Endodermal cell (in vitro differentiated cells): ENCODE results near the gene OXCT1. TPM values are rescaled to one million over a fixed set of nuclear protein-coding genes. Genes with fewer than 3 reads are reported as not detected.
"Not testable (repeated sequence)": the region's sequence is repeated elsewhere in the genome, so short reads cannot be mapped to it uniquely, and the experiment has no call there.

Experiments used
- DNase-seq: peaks from one replicate; pipeline ENCODE4 v3.0.0-alpha.2; 2017
- H3K27ac ChIP-seq: 2 replicates; pipeline ENCODE4 v1.5.1; 2013; ENCODE audit warnings: mild to moderate bottlenecking, low read depth, low read length, moderate library complexity
- H3K27me3 ChIP-seq: 2 replicates; pipeline ENCODE4 v1.6.1; 2013; ENCODE audit warnings: mild to moderate bottlenecking, low read length, moderate library complexity; ENCODE audit not compliant: insufficient read depth, control insufficient read depth, poor library complexity, severe bottlenecking
- H3K36me3 ChIP-seq: 2 replicates; pipeline ENCODE4 v1.7.0; 2013; ENCODE audit warnings: mild to moderate bottlenecking, low read length, moderate library complexity; ENCODE audit not compliant: control insufficient read depth, insufficient read depth
- H3K4me1 ChIP-seq: one replicate; pipeline ENCODE4 v1.7.0; 2013; ENCODE audit warnings: low read length; ENCODE audit not compliant: control insufficient read depth, insufficient read depth
- H3K4me3 ChIP-seq: 2 replicates; pipeline ENCODE4 v1.5.1; 2013; ENCODE audit warnings: mild to moderate bottlenecking, low read length, moderate library complexity
- H3K9ac ChIP-seq: 2 replicates; pipeline ENCODE4 v1.6.1; 2013; ENCODE audit warnings: mild to moderate bottlenecking, low read length, moderate library complexity; ENCODE audit not compliant: poor library complexity, severe bottlenecking; ENCODE audit errors: extremely low read depth
- H3K9me3 ChIP-seq: 2 replicates; pipeline ENCODE4 v1.6.1; 2013; ENCODE audit warnings: mild to moderate bottlenecking, low read length, moderate library complexity; ENCODE audit not compliant: control insufficient read depth
- H3K27ac Mint-ChIP-seq: 2 replicates; pipeline ENCODE4 v1.8.0; 2020; ENCODE audit warnings: mixed read lengths
- H3K27me3 Mint-ChIP-seq: 2 replicates; pipeline ENCODE4 v1.8.0; 2021; ENCODE audit warnings: mild to moderate bottlenecking, mixed read lengths; ENCODE audit not compliant: insufficient read depth
- H3K36me3 Mint-ChIP-seq: 2 replicates; pipeline ENCODE4 v1.8.0; 2020; ENCODE audit warnings: low read depth, mixed read lengths
- H3K4me1 Mint-ChIP-seq: 2 replicates; pipeline ENCODE4 v1.8.0; 2020; ENCODE audit warnings: mixed read lengths
- H3K4me3 Mint-ChIP-seq: 2 replicates; pipeline ENCODE4 v1.8.0; 2020; ENCODE audit warnings: mild to moderate bottlenecking, moderate library complexity, mixed read lengths
- H3K9me3 Mint-ChIP-seq: 2 replicates; pipeline ENCODE4 v1.8.0; 2020; ENCODE audit warnings: mild to moderate bottlenecking, mixed read lengths
- CTCF ChIP-seq: fragments of 200-600 bp; sonication (generic); conservative IDR thresholded peaks from 2 replicates; pipeline ENCODE4 v1.5.0; 2021; ENCODE audit warnings: antibody characterized with exemption, mild to moderate bottlenecking
- WGBS, 2 experiments: methylation state at CpG; one replicate each; pipeline versions ENCODE4 v1.1.5 to v1.1.7; 2013; ENCODE audit warnings: missing lambda C conversion rate in 2 of 2, mixed read lengths in 1 of 2; ENCODE audit not compliant: insufficient coverage in 1 of 2, insufficient read length in 1 of 2; 5-methylcytosine and 5-hydroxymethylcytosine counted together
- total RNA-seq, 2 donors: library from RNA; stranded (reverse); fragmentation: NEBNext Ultra II Directional in 1 of 2; extraction: Animal tissue kit (Norgen Biotek cat#: 25700) in 1 of 2; gene quantifications; 2 replicates in 1 of 2; 3 replicates in 1 of 2; pipeline ENCODE4 v1.2.1, GENCODE V29; 2021

The OXCT1 gene
- total RNA-seq, 2 donors from 2014 or later, result 24.5 to 25.1 TPM

- Mint-ChIP-seq H3K4me3 (no peak overlapping the region), H3K4me1 (peaks cover 3% of the 10 kb centered on the region), H3K27me3 (no peaks in the 10 kb centered on the region), H3K36me3 (no peaks in the 10 kb centered on the region), H3K9me3 (no peaks in the 10 kb centered on the region), H3K27ac (no peak overlapping the region)
- no peaks in the 10 kb centered on the region for H3K27me3 ChIP-seq
- H3K36me3 ChIP-seq, result no peaks in the 10 kb centered on the region
- no peak for TF ChIP-seq CTCF
- H3K9ac ChIP-seq, result no peak overlapping the region
- H3K9me3 ChIP-seq, result peaks cover 8% of the 10 kb centered on the region
- no peaks in the 10 kb centered on the region for H3K4me1 ChIP-seq
- 96 to 100% methylated on average over 1 to 2 of the region's 2 CpGs for WGBS, 2 experiments
- no peak for DNase-seq
- H3K27ac ChIP-seq, result no peak overlapping the region
- H3K4me3 ChIP-seq, result no peak overlapping the region
These were observed 153.8 kb downstream of the OXCT1 start for GRCh38 chr5:41716382-41716781.

GRCh38 chr5:41714446-41714845 lies 155.8 kb downstream of the OXCT1 start:
- H3K27ac ChIP-seq, H3K4me1 Mint-ChIP-seq, H3K9me3 Mint-ChIP-seq, H3K27me3 ChIP-seq, H3K4me1 ChIP-seq, H3K36me3 ChIP-seq, H3K27ac Mint-ChIP-seq, H3K4me3 ChIP-seq, DNase-seq, H3K4me3 Mint-ChIP-seq, H3K36me3 Mint-ChIP-seq, H3K9me3 ChIP-seq, H3K27me3 Mint-ChIP-seq, H3K9ac ChIP-seq: not testable (repeated sequence)

- Mint-ChIP-seq H3K9me3 (no peaks in the 10 kb centered on the region), H3K27ac (peak overlapping the region; percentile 54), H3K4me3 (no peak overlapping the region), H3K36me3 (no peaks in the 10 kb centered on the region), H3K27me3 (peaks cover 4% of the 10 kb centered on the region), H3K4me1 (peaks cover 3% of the 10 kb centered on the region)
- Histone ChIP-seq H3K27ac (no peak overlapping the region), H3K4me3 (no peak overlapping the region), H3K4me1 (no peaks in the 10 kb centered on the region), H3K27me3 (no peaks in the 10 kb centered on the region), H3K9ac (no peak overlapping the region), H3K36me3 (no peaks in the 10 kb centered on the region), H3K9me3 (peaks cover 10% of the 10 kb centered on the region)
- 78 to 100% methylated on average over 1 to 2 of the region's 2 CpGs for WGBS, 2 experiments
- no peak for DNase-seq
- no peak for TF ChIP-seq CTCF
These were observed 161.7 kb downstream of the OXCT1 start for GRCh38 chr5:41708604-41708940.

- no peaks in the 10 kb centered on the region for H3K4me1 ChIP-seq
- peak; percentile 79 for DNase-seq
- Mint-ChIP-seq H3K4me3 (no peak overlapping the region), H3K36me3 (no peaks in the 10 kb centered on the region), H3K4me1 (peaks cover 3% of the 10 kb centered on the region), H3K27me3 (peaks cover 4% of the 10 kb centered on the region), H3K9me3 (no peaks in the 10 kb centered on the region), H3K27ac (peak overlapping the region; percentile 54)
- H3K27me3 ChIP-seq, result no peaks in the 10 kb centered on the region
- TF ChIP-seq CTCF, result peak; percentile 82
- H3K9me3 ChIP-seq, result peaks cover 10% of the 10 kb centered on the region
- 26 to 45% methylated on average over 3 to 4 of the region's 4 CpGs for WGBS, 2 experiments
- H3K9ac ChIP-seq, result no peak overlapping the region
- no peak overlapping the region for H3K4me3 ChIP-seq
- no peaks in the 10 kb centered on the region for H3K36me3 ChIP-seq
- no peak overlapping the region for H3K27ac ChIP-seq
These were observed 162.2 kb downstream of the OXCT1 start for GRCh38 chr5:41707853-41708603.
